Limb (tissue), 2 donors: ENCODE measurements around the gene PAIP1.
"Not testable (repeated sequence)": the region's sequence is repeated elsewhere in the genome, so short reads cannot be mapped to it uniquely, and the experiment has no call there.

Source experiments
- DNase-seq, 2 donors: peaks; one replicate each; pipeline ENCODE4 v3.0.0-alpha.2; 2016; ENCODE audit errors: extremely low spot score in 2 of 2

The PAIP1 gene, protein sequence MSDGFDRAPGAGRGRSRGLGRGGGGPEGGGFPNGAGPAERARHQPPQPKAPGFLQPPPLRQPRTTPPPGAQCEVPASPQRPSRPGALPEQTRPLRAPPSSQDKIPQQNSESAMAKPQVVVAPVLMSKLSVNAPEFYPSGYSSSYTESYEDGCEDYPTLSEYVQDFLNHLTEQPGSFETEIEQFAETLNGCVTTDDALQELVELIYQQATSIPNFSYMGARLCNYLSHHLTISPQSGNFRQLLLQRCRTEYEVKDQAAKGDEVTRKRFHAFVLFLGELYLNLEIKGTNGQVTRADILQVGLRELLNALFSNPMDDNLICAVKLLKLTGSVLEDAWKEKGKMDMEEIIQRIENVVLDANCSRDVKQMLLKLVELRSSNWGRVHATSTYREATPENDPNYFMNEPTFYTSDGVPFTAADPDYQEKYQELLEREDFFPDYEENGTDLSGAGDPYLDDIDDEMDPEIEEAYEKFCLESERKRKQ

DNA sequence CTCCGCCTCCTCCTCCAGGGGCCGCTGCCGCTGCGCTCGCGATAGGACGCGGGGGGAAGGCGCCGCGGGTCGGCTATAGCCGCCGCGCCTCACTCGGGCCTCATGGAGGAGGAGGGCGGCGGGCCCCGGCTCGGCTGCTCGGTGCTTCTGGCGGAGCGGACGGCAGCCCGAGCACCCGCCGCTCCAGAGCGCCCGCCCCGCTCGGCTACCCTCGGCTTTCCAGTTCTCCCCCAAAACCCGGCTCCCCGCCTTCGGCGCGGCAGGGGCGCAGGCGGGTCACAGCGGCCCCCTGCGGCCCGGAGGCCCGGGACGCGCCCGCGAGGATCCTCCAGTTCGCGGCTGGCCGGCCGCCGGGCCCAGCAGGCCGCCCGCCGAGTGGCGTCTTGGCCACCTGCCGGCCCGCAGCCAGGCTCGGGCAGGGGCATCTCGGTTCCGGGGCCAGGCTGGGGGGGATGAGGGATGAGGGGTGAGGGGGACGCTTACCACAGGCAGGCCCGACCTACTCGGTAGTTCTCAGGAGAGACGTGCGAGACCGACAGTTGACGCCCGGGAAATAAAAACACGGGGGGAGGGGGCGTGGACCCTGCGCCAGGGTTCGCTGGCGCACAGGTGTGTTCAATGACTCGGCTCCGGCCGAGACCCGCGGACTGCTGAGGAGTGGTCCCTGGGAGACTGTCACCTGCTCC, at the start of gene PAIP1:
Gene PAIP1, minus strand, starts transcription at position 221 of the 686 bp plus-strand sequence. CDS start 231 bp downstream, outside the sequence.
- peak; percentile 77 to 91 for DNase-seq

DNA sequence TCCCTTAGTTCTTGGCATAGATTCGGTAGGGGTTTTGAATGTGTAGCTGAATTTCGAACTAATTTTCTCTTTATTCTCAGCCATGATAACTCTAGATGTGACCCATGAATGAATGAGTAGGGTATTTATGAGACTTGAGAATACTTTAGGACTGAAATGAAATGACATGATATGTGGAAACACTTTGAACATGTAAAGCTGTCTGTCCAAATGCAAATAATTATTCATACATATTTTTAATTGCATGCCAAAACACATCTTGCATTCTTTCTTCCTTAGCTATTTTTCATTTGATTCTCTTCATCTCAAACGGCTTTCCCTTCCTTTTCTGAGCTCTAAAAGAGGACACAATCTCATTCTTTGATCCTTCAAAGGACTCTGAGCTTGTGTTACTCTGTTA, 49.5 kb upstream of the PAIP1 start:
- no peak for DNase-seq

DNA sequence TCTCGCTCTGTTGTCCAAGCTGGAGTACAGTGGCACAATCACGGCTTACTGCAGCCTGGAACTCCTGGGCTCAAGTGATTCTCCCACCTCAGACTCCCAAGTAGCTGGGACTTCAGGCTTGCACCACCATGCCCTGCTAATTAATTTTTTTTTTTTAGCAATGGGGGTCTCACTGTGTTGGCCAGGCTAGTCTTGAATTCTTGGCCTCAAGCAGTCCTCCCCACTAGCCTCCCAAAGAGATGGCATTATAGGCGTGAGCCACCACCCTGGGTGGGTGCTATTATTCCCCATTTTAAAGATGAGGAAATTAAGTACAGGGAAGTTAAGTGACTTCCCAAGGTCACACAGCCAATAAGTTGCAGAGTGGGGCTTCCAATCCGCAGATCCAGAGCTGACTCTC, 47.8 kb upstream of the PAIP1 start:
- no peak for DNase-seq

DNA sequence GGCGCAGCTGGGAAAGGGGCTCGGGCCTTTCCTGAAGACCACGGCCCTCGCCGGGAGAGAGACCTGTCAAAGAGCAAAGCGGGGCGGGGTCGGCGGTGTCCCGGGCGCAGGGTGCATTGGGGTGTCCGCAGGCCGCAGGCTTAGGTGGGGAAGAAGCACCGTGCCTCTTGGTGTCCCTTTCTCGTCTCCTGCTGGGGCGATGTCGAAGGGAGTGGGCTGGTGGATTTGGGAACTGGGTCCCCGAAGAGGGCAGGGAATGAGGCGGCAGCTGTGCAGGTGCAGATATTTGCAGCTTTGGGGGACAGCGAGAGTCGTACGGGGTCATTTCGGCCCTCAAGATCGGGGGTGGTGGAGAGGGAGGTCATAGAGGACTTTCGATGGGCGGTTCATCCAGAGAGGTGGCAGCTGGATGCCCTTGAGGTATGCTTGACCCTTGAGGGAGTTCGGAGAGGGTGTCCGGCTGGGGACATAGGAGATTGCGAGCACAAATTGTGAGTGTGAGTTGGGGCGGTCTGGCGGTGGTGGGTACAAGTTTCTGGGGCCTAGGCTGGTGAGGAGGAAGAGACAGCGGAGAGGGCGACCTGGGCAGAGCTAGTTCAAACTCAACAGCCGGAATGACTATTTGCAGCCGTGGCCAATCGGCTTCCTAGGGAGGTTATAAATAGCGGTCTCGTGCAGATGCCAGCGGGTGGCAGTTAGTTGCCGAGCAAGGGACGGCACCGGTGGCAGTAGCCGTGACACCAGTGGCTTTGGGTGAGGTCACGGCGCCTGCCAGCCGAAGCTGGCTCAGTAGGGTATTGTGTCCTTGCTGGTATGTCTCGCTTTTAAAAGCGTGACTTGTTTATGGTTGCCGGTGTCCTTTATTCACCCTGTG, 46.7 kb upstream of the PAIP1 start:
- DNase-seq: peak; percentile 43 to 54

DNA sequence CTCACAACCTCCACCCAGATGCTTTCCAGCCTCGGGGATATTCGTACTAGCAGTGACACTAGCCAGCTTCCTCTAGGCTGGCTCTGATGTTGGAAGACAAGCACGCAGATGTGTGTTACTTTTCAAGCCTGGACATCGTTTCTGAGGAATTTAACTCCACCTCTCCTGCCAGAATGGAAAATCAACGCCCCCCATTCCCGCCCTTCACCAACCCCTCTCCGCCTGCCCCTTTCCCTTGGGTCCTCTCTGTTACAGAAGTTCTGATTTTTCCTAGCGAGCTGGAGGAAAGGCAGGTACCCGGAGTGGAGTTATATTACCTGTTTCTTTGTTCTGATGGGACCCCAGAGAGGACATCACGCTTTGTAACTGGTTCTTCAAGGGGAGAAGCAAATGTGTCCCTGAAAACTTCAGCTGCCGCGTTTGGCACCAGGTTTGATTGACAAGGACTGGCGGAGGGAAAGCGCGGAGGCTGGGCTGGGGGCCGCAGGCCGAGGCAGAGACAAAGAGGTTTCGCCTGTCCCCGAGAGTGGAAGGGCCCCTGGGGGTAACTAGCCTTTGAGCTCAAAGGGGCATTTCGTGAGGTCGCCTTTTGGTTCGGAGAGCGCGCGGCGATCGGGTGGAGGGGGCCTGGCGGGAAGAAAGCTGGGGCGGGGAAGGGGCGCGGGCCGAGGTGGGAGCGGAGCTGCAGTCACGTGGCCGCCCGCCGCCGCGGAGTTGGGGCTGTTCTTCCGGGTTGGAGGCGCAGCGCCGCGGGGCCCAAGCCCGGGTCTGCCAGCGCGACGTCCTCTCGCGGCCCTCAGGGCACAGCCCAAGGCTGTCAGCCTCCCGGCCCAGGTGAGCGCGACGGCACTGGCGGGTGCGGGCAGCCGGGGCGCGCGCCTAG, 45.8 kb upstream of the PAIP1 start, which contains the start of gene NNT:
Gene NNT, plus strand, starts transcription at position 720 of the 883 bp plus-strand sequence. CDS start 6,016 bp downstream, outside the sequence.
- peak; percentile 79 to 88 for DNase-seq

DNA sequence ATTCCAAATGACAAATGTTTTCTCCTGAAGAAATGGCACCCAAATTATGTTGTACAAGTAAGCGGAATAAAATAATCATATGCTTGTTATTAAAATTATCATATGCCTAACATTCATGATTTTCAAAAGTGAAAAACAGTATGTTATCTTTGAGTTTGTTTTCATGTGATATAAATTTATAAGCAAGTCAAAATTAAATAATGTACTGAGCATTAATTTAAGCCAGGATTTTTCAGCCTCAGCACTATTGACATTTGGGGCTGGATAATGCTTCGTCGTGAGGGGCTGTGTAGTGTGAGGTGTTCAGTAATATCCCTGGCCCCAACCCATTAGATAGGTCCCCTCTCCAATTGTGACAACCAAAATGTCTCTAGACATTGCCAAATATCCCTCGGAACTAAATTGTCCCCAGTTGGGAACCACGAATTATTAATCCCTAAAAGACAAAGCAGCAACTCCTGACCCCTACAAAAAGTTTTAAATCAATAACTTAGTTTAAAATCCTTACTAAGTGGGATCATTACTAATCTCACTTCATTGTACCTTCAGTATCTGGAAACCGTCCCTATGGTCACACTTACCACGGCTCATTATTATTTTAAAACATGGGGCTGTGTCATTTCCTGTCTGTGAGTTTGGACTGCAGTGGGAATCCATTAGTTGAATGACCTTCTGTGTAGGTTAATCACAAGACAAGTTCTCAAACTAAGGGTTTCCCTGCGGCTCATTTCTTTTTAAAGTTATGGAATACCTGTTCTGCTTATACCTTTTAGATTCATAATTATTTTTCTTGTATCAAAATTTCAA, 44.8 kb upstream of the PAIP1 start:
- no peak for DNase-seq

DNA sequence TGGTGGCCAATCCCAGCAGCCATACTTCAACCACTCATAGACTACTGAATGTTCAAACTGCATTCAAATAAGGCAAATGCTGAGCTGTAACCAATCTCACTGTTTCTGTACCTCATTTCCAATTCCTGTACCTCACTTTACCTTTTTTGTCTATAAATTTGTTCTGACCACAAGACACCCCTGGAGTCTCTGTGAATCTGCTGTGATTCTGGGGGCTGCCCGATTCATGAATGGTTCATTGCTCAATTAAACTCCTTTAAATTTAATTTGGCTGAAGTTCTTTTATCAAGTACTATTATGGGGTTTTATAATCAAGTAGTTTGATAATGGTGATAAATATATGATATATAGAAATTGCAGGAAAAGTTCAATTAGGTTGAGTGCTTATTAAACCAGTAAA, 42.0 kb upstream of the PAIP1 start:
- not testable (repeated sequence) for DNase-seq

DNA sequence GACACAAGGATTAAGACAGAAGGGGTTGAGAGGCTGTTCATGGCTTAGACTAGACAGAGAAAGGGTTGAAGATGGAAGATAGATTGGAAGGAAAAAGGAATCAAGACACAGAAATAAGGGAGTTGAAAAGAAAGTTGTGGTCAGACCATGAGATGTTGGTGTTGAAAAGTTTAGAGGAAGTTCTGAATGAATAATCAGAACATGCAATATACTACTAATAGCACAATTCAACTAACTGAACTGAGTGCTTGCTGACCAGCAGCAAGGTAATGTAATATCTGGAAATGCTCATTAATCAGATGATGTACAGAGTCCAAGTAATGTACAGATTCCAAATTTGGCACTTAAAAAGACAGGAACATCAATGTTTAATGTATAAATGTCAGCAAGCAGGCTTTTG, 35.5 kb upstream of the PAIP1 start:
- DNase-seq: no peak

DNA sequence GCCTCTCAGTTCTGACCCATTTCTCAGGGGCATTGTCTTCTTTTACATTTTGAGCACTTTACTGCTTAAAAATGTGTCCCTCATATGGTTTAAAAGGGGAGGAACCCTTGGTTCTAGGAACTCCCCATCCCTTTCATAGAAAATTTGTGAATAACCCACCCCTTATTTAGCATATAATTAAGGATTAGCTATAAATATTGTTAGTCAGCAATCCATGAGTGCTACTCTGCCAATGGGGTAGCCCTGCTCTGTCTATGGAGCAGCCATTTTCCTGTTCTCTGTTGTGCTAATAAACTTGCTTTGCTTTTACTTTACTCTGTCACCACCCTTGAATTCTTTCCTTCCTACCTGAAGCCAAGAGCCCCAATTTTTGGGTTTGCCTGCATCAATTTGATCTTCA, 33.8 kb upstream of the PAIP1 start:
- DNase-seq: no peak

DNA sequence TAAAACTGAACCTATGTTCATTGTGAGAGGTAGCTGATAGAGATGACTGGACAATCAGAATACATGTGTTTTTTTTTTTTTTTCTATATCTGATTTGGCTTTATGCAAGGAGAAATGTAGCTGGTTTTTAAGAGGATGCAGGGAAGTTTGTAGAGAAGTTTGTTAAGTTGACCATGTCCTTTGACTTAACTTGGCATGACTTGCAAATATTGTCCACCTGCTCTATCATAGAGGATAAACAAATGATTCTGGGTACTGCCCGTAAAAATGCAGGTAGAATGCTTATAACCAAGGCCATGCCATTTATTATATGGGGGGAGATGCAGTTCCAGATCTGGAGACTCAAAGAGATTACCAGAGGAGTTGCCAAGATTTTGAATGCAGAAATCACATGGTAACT, 32.4 kb upstream of the PAIP1 start:
- DNase-seq: no peak

DNA sequence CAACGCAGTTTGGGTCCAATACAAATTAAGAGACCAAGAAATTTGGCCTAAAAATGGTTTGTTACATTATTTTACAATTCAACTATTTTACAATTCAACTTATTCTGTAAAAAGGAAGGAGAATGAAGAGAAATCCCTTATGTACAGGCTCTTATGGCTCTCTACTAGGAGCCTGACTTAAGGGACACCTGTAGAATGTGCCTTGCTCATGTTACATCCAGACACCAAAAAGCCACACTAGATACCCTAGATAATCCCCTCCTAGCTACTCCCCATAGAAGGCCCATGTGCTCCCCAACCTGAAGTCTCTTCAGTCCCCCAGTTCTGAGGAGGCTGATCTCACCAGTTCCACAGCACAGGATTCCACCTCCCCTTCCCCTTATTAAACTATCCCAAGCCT, 32.0 kb upstream of the PAIP1 start:
- no peak for DNase-seq

DNA sequence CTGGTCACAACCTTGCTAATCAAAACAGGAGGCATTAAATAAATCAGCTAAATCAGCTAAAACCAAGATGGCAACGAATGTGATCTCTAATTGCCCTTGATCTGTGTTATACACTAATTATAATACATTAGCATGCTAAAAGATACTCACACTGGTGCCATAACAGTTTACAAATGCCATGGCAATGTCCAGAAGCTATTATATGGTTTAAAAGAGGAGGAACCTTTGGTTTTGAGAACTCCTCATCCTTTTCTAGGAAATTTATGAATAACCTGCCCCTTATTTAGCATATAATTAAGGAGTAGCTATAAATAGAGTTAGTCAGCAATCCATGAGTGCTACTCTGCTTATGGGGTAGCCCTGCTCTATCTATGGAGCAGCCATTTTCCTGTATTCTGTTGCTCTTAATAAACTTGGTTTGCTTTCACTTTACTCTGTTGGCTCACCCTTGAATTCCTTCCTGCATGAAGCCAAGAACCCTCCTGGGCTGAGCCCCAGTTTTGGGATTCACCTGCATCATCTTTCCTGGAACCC, 27.4 kb upstream of the PAIP1 start:
- no peak for DNase-seq

DNA sequence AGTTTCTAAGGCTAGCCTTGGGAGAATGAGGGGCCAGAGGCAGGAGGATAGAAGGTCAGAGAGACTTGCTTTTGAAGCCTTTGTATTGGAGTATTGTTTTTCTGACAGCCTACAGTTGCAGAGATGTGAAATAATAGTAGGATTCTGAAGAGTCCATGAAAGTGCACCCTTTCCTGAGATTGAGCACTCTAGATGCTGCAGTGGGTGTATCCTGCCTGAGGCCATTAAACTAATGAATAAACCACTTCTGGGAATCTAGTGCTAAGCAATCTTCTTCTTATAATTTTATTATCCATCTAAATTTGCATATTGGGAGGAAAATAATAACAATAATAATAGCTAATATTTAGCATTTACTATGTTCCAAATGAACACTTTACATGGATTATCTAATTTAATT, 26.8 kb upstream of the PAIP1 start:
- DNase-seq: no peak

DNA sequence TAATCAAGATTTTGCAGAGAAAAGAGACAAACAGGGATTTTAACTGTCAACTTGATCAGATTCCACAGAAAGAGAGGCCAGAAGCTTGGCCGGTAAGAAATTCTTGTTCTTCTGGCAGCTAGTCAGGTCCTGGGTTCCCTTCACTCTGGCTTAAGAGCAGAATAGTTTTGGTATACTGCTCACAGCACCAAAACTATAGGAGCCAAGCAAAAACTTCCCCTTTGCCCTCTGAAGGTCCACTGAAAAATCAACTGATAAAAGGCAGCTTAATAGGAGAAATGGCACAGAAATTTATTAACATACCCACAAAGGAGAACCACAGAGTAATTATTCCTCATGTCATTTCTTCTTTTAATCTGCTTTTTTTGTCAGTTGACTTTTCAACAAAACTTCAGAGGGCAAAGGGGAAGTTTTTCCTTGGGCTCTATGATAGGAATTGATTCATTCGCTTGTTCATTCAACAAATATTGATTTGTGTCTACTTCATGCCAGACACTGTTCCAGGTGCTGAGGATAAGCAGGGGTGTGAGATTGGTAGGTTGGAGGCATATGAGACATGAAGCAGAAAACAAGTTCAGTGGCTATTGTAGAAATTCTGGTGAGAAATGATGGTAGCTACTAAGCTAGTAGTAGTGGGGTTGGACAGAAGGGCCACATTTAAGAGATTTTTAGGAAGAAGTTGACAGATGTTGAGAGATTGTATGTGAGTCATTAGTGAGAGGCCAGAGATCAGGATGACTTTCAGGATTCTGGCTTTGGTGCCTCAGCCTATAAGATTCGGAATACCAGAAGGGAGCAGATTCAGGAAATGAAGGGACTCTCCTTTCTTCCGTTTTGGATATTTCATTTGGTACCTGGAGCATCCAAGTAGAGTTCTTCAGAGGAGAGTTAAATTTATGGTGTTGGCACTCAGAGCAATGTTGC, 25.5 kb upstream of the PAIP1 start:
- no peak for DNase-seq

DNA sequence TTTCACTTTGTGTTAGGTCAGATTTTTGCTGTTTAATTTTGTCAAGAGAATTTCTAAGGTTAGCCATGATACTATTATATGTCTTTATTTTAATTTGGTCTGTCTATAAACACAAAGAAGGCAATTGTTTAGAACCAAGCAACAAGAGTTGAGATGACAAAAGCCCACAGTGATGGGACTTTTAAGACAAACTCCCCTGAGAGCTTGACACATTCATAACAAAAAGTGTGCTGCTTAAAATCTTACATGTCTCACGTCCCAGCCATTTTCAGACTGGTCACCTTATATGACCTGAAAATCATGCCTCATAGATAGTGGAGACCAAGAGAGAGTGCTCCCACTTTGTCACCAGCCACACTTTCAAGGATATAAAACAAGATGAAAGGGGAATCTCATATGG, 24.5 kb upstream of the PAIP1 start:
- DNase-seq: no peak

DNA sequence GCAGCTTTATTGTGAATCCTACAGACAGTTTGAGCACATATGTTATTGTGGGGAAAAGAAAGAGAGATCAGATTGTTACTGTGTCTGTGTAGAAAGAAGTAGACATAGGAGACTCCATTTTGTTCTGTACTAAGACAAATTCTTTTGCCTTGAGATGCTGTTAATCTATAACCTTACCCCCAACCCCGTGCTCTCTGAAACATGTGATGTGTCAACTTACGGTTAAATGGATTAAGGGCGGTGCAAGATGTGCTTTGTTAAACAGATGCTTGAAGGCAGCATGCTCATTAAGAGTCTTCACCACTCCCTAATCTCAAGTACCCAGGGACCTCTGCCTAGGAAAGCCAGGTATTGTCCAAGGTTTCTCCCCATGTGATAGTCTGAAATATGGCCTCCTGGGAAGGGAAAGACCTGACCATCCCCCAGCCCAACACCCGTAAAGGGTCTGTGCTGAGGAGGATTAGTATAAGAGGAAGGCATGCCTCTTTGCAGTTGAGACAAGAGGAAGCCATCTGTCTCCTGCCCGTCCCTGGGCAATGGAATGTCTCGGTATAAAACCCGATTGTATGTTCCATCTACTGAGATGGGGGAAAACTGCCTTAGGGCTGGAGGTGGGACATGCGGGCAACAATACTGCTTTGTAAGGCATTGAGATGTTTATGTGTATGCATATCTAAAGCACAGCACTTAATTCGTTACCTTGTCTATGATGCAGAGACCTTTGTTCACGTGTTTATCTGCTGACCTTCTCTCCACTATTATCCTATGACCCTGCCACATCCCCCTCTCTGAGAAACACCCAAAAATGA, 23.7 kb upstream of the PAIP1 start:
- not testable (repeated sequence) for DNase-seq

DNA sequence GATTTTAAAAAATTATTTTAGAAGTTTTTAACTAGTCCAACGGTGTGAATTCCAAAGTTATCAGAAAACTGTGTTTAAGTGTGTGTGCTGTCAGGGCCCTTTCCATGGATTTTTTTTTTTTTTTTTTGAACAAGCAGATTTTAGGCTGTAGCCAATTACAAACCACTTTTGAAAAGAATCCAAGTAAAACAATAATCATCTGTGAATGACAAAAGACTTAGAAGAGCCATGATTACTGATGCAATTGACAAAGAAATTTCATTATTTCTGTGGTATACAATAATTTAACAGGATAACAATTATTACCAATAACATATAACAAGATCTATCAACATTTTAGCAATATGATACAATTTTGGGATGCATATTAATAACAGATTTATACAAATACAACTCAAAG, 16.2 kb upstream of the PAIP1 start:
- no peak for DNase-seq

DNA sequence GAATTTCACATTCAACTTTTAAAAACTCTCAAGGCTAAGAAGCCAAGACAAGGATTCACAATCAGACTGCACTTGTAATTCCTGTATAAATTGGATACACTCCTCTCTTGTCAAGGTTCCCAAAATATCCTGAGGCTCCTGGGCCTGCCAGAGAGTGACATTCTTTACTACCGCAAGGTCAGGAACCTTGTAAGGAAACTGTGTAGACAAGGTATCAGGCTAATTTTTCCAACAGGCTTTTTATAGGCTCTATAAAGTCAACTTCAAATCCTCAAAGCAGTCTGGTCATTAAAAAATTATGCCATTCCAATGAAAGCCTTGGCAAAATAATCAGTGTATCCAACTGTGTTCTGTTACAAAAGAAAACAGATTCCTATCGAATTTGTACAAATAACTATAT, 15.5 kb upstream of the PAIP1 start:
- DNase-seq: no peak
